Forelimb muscle (tissue), 1 donor: ENCODE measurements around the gene SLC6A15. TPM values are rescaled to one million over a fixed set of nuclear protein-coding genes. Genes with fewer than 3 reads are reported as not detected.

ENCODE experiments used
- DNase-seq: peaks from one replicate; pipeline ENCODE4 v3.0.0-alpha.2; 2013; ENCODE audit warnings: low read depth
- polyA plus RNA-seq: library from polyadenylated mRNA; unstranded; fragments of 120-200 nt; gene quantifications from one replicate; pipeline ENCODE4 v1.2.1, GENCODE V29; 2013; ENCODE audit not compliant: insufficient read length

Gene SLC6A15
- polyA plus RNA-seq: 2.9 TPM

GRCh38 chr12:84912198-84913128 lies at the start of gene SLC6A15:
Gene SLC6A15, minus strand, starts transcription at chr12:84912799. Its CDS starts 20,679 bp downstream, at chr12:84892120.
- no peak for DNase-seq

- DNase-seq: no peak
Observed at GRCh38 chr12:84960918-84961317, 48.3 kb upstream of the SLC6A15 start.

GRCh38 chr12:84955298-84955697 lies 42.7 kb upstream of the SLC6A15 start:
- DNase-seq: no peak

- DNase-seq: no peak
Observed at GRCh38 chr12:84954415-84954814, 41.8 kb upstream of the SLC6A15 start.

GRCh38 chr12:84950971-84951546 lies 38.5 kb upstream of the SLC6A15 start:
- DNase-seq: no peak

- DNase-seq: no peak
Observed at GRCh38 chr12:84946753-84947152, 34.2 kb upstream of the SLC6A15 start.

- DNase-seq: no peak
Observed at GRCh38 chr12:84937415-84937814, 24.8 kb upstream of the SLC6A15 start.

- DNase-seq: no peak
Observed at GRCh38 chr12:84929501-84929900, 16.9 kb upstream of the SLC6A15 start.

GRCh38 chr12:84924981-84925380 lies 12.4 kb upstream of the SLC6A15 start:
- DNase-seq: no peak

- no peak for DNase-seq
Observed at GRCh38 chr12:84922693-84923092, 10.1 kb upstream of the SLC6A15 start.

- DNase-seq: no peak
Observed at GRCh38 chr12:84920331-84920730, 7.7 kb upstream of the SLC6A15 start.

- DNase-seq: no peak
Observed at GRCh38 chr12:84919271-84919670, 6.7 kb upstream of the SLC6A15 start.

- no peak for DNase-seq
Observed at GRCh38 chr12:84913129-84913515, 523 bp upstream of the SLC6A15 start.

GRCh38 chr12:84911271-84912197 lies 1.1 kb downstream of the SLC6A15 start:
- peak; percentile 51 for DNase-seq

- no peak for DNase-seq
Observed at GRCh38 chr12:84910549-84911241, 1.9 kb downstream of the SLC6A15 start.

GRCh38 chr12:84904051-84904450 lies 8.5 kb downstream of the SLC6A15 start:
- DNase-seq: no peak

- no peak for DNase-seq
Observed at GRCh38 chr12:84891106-84891838, 21.3 kb downstream of the SLC6A15 start.

- DNase-seq: no peak
Observed at GRCh38 chr12:84889818-84890217, 22.8 kb downstream of the SLC6A15 start.

- no peak for DNase-seq
Observed at GRCh38 chr12:84888861-84889260, 23.7 kb downstream of the SLC6A15 start.

- DNase-seq: no peak
Observed at GRCh38 chr12:84877340-84877739, 35.3 kb downstream of the SLC6A15 start.

- DNase-seq: no peak
Observed at GRCh38 chr12:84875241-84875640, 37.4 kb downstream of the SLC6A15 start.
